Measurements from ENCODE around the gene CD300C. TPM values are rescaled to one million over a fixed set of nuclear protein-coding genes. Genes with fewer than 3 reads are reported as not detected.

CD300C gene
- total RNA-seq, 1 donor from 2014 or later: 0.27 TPM

- peaks cover 6% of the 10 kb centered on the region for H3K9me3 ChIP-seq (ENCODE audit: insufficient read depth, low read depth, low read length)
- no peak overlapping the region for H3K4me3 ChIP-seq (ENCODE audit: insufficient read depth, low read depth, low read length)
- H4K20me1 ChIP-seq (ENCODE audit: insufficient read depth, low read length): peaks cover 8% of the 10 kb centered on the region
- DNase-seq (ENCODE audit: low read depth) (peak; percentile 100), FAIRE-seq (peak; percentile 98)
- H3K79me2 ChIP-seq (ENCODE audit: insufficient read depth, low read length): no peaks in the 10 kb centered on the region
- peak overlapping the region; percentile 72 for H3K9ac ChIP-seq (ENCODE audit: low read length)
- H2AFZ ChIP-seq (ENCODE audit: low read depth, low read length): peak overlapping the region; percentile 27
- peaks cover 20% of the 10 kb centered on the region for H3K27me3 ChIP-seq (ENCODE audit: insufficient read depth, low read length)
- no peak overlapping the region for H3K4me3 Mint-ChIP-seq (ENCODE audit: unreplicated experiment)
- peak overlapping the region; percentile 96 for H3K27ac Mint-ChIP-seq (ENCODE audit: unreplicated experiment)
- H3K4me1 Mint-ChIP-seq (ENCODE audit: low read depth, unreplicated experiment): peaks cover 20% of the 10 kb centered on the region
- no peak for TF ChIP-seq EZH2 (IDR thresholded peaks at IDR 0.05; ENCODE audit: insufficient read depth, low read length)
- TF ChIP-seq, protein P1, sequence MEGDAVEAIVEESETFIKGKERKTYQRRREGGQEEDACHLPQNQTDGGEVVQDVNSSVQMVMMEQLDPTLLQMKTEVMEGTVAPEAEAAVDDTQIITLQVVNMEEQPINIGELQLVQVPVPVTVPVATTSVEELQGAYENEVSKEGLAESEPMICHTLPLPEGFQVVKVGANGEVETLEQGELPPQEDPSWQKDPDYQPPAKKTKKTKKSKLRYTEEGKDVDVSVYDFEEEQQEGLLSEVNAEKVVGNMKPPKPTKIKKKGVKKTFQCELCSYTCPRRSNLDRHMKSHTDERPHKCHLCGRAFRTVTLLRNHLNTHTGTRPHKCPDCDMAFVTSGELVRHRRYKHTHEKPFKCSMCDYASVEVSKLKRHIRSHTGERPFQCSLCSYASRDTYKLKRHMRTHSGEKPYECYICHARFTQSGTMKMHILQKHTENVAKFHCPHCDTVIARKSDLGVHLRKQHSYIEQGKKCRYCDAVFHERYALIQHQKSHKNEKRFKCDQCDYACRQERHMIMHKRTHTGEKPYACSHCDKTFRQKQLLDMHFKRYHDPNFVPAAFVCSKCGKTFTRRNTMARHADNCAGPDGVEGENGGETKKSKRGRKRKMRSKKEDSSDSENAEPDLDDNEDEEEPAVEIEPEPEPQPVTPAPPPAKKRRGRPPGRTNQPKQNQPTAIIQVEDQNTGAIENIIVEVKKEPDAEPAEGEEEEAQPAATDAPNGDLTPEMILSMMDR (IDR thresholded peaks at IDR 0.05; ENCODE audit: insufficient read depth, low read depth, low read length): no peak
- H3K4me1 ChIP-seq (ENCODE audit: insufficient read depth, low read length): peaks cover 11% of the 10 kb centered on the region
- peak overlapping the region; percentile 82 for H3K27ac ChIP-seq (ENCODE audit: low read depth, low read length)
- H3K36me3 ChIP-seq (ENCODE audit: insufficient read depth, low read length): no peaks in the 10 kb centered on the region
- peaks cover 2% of the 10 kb centered on the region for H3K36me3 Mint-ChIP-seq (ENCODE audit: low read depth, unreplicated experiment)
- peaks cover 8% of the 10 kb centered on the region for H3K9me3 Mint-ChIP-seq (ENCODE audit: unreplicated experiment)
- peaks cover 17% of the 10 kb centered on the region for H3K27me3 Mint-ChIP-seq (ENCODE audit: low read depth, unreplicated experiment)
- H3K4me2 ChIP-seq (ENCODE audit: low read length): peak overlapping the region; percentile 52
These were observed 23.4 kb upstream of the CD300C start for GRCh38 chr17:74569020-74570003.

DNA sequence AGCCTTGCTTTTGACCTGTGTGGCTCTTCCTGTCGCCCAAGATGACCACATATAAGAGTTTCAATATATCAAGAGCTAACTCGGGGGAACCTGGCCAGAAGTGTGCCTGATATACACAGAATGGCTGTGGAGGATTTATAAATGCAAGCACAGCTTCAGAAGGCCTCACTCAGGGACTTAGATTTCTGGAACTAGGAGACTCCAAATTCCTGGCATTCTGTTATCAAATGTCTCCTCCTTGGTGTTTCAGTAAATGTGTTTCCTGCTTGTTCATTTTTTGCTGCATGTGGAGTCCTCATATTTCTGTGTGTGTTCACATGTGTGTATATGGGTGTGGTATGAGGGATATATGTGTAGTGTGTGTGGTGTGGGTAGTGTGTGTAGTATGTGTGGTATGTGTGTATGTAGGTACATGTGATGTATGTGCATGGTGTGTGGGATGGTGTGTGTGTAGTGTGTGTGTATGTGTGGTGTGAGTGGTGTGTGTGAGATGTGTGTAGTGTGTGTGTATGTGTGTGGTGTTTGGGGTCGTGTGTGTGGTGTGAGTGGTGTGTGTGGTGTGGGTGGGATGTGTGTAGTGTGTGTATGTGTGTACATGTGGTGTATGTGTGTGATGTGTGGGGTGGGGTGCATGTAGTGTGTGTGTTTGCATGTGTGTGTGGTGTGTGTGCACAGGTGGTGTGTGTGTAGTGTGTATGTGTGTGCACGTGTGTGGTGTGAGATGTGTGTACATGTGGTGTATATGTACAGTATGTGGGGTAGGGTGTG lies 22.4 kb upstream of the CD300C start:
- H4K20me1 ChIP-seq (ENCODE audit: insufficient read depth, low read length): peaks cover 8% of the 10 kb centered on the region
- H3K79me2 ChIP-seq (ENCODE audit: insufficient read depth, low read length): no peaks in the 10 kb centered on the region
- no peak overlapping the region for H2AFZ ChIP-seq (ENCODE audit: low read depth, low read length)
- H3K9ac ChIP-seq (ENCODE audit: low read length): peak overlapping the region; percentile 65
- H3K4me3 Mint-ChIP-seq (ENCODE audit: unreplicated experiment): no peak overlapping the region
- no peak overlapping the region for H3K4me2 ChIP-seq (ENCODE audit: low read length)
- peaks cover 11% of the 10 kb centered on the region for H3K9me3 Mint-ChIP-seq (ENCODE audit: unreplicated experiment)
- TF ChIP-seq EZH2 (IDR thresholded peaks at IDR 0.05; ENCODE audit: insufficient read depth, low read length): no peak
- TF ChIP-seq, protein P1 (IDR thresholded peaks at IDR 0.05; ENCODE audit: insufficient read depth, low read depth, low read length): no peak
- H3K9me3 ChIP-seq (ENCODE audit: insufficient read depth, low read depth, low read length): peaks cover 6% of the 10 kb centered on the region
- H3K4me1 ChIP-seq (ENCODE audit: insufficient read depth, low read length): peaks cover 11% of the 10 kb centered on the region
- H3K27me3 Mint-ChIP-seq (ENCODE audit: low read depth, unreplicated experiment): peaks cover 17% of the 10 kb centered on the region
- peak; percentile 54 for FAIRE-seq
- H3K4me1 Mint-ChIP-seq (ENCODE audit: low read depth, unreplicated experiment): peaks cover 20% of the 10 kb centered on the region
- H3K27ac ChIP-seq (ENCODE audit: low read depth, low read length): no peak overlapping the region
- H3K36me3 Mint-ChIP-seq (ENCODE audit: low read depth, unreplicated experiment): peaks cover 2% of the 10 kb centered on the region
- H3K27ac Mint-ChIP-seq (ENCODE audit: unreplicated experiment): peak overlapping the region; percentile 37
- peak; percentile 81 for DNase-seq (ENCODE audit: low read depth)
- H3K36me3 ChIP-seq (ENCODE audit: insufficient read depth, low read length): no peaks in the 10 kb centered on the region
- H3K27me3 ChIP-seq (ENCODE audit: insufficient read depth, low read length): peaks cover 19% of the 10 kb centered on the region
- no peak overlapping the region for H3K4me3 ChIP-seq (ENCODE audit: insufficient read depth, low read depth, low read length)

All from astrocyte (in vitro differentiated cells and primary cell).